Measurements from ENCODE around the gene UTP18.
"Not testable (repeated sequence)": the region's sequence is repeated elsewhere in the genome, so short reads cannot be mapped to it uniquely, and the experiment has no call there.

UTP18 gene

GRCh38 chr17:51325471-51325870 is 65.1 kb downstream of the UTP18 start:
- TF ChIP-seq PAX5 (IDR thresholded peaks at IDR 0.05; ENCODE audit: insufficient read depth, low read length, severe bottlenecking) (no peak), POLR2AphosphoS5 (IDR thresholded peaks at IDR 0.05; ENCODE audit: low read depth, low read length) (no peak), POLR2A (IDR thresholded peaks at IDR 0.05; ENCODE audit: low read depth, low read length) (no peak), TAF1 (IDR thresholded peaks at IDR 0.05; ENCODE audit: low read depth, low read length) (no peak), SPI1 (IDR thresholded peaks at IDR 0.05; ENCODE audit: low read depth, low read length) (no peak)
- FAIRE-seq (no peak), DNase-seq (ENCODE audit: insufficient read length, low spot score) (no peak)

- not testable (repeated sequence) for DNase-seq (ENCODE audit: insufficient read length, low spot score); FAIRE-seq
Observed at GRCh38 chr17:51330861-51331503, 70.6 kb downstream of the UTP18 start.

- TF ChIP-seq PAX5 (IDR thresholded peaks at IDR 0.05; ENCODE audit: insufficient read depth, low read length, severe bottlenecking) (no peak), POLR2A (IDR thresholded peaks at IDR 0.05; ENCODE audit: low read depth, low read length) (no peak), POLR2AphosphoS5 (IDR thresholded peaks at IDR 0.05; ENCODE audit: low read depth, low read length) (no peak), POU2F2 (IDR thresholded peaks at IDR 0.05; ENCODE audit: low read depth, low read length) (no peak), SPI1 (IDR thresholded peaks at IDR 0.05; ENCODE audit: low read depth, low read length) (no peak), TAF1 (IDR thresholded peaks at IDR 0.05; ENCODE audit: low read depth, low read length) (no peak)
- FAIRE-seq, result no peak
Observed at GRCh38 chr17:51335006-51335590, 74.8 kb downstream of the UTP18 start.

GRCh38 chr17:51335883-51336822 is 75.8 kb downstream of the UTP18 start:
- no peak for TF ChIP-seq SPI1 (IDR thresholded peaks at IDR 0.05; ENCODE audit: low read depth, low read length)
- no peak for TF ChIP-seq POU2F2 (IDR thresholded peaks at IDR 0.05; ENCODE audit: low read depth, low read length)
- TF ChIP-seq POLR2AphosphoS5 (IDR thresholded peaks at IDR 0.05; ENCODE audit: low read depth, low read length), result no peak
- no peak for TF ChIP-seq TAF1 (IDR thresholded peaks at IDR 0.05; ENCODE audit: low read depth, low read length)
- TF ChIP-seq PAX5 (IDR thresholded peaks at IDR 0.05; ENCODE audit: insufficient read depth, low read length, severe bottlenecking), result no peak
- no peak for TF ChIP-seq POLR2A (IDR thresholded peaks at IDR 0.05; ENCODE audit: low read depth, low read length)
- no peak for DNase-seq (ENCODE audit: insufficient read length, low spot score)
- no peak for FAIRE-seq

More at GRCh38 chr17:51335006-51335590, 74.8 kb downstream of the UTP18 start:
- DNase-seq (ENCODE audit: insufficient read length, low spot score), result no peak

- DNase-seq (ENCODE audit: insufficient read length, low spot score) (no peak), FAIRE-seq (no peak)
- TF ChIP-seq TAF1 (IDR thresholded peaks at IDR 0.05; ENCODE audit: low read depth, low read length) (no peak), POLR2A (IDR thresholded peaks at IDR 0.05; ENCODE audit: low read depth, low read length) (no peak), PAX5 (IDR thresholded peaks at IDR 0.05; ENCODE audit: insufficient read depth, low read length, severe bottlenecking) (no peak), POU2F2 (IDR thresholded peaks at IDR 0.05; ENCODE audit: low read depth, low read length) (no peak), POLR2AphosphoS5 (IDR thresholded peaks at IDR 0.05; ENCODE audit: low read depth, low read length) (no peak), SPI1 (IDR thresholded peaks at IDR 0.05; ENCODE audit: low read depth, low read length) (no peak)
Observed at GRCh38 chr17:51341457-51341856, 81.1 kb downstream of the UTP18 start.

GRCh38 chr17:51342257-51342656 is 81.9 kb downstream of the UTP18 start:
- DNase-seq (ENCODE audit: insufficient read length, low spot score) (no peak), FAIRE-seq (no peak)
- no peak for TF ChIP-seq POLR2AphosphoS5 (IDR thresholded peaks at IDR 0.05; ENCODE audit: low read depth, low read length)
- TF ChIP-seq POU2F2 (IDR thresholded peaks at IDR 0.05; ENCODE audit: low read depth, low read length), result no peak
- TF ChIP-seq POLR2A (IDR thresholded peaks at IDR 0.05; ENCODE audit: low read depth, low read length), result no peak
- no peak for TF ChIP-seq PAX5 (IDR thresholded peaks at IDR 0.05; ENCODE audit: insufficient read depth, low read length, severe bottlenecking)
- no peak for TF ChIP-seq SPI1 (IDR thresholded peaks at IDR 0.05; ENCODE audit: low read depth, low read length)
- TF ChIP-seq TAF1 (IDR thresholded peaks at IDR 0.05; ENCODE audit: low read depth, low read length), result no peak

GRCh38 chr17:51344532-51344931 is 84.2 kb downstream of the UTP18 start:
- DNase-seq (ENCODE audit: insufficient read length, low spot score) (no peak), FAIRE-seq (no peak)
- TF ChIP-seq POLR2A (IDR thresholded peaks at IDR 0.05; ENCODE audit: low read depth, low read length) (no peak), TAF1 (IDR thresholded peaks at IDR 0.05; ENCODE audit: low read depth, low read length) (no peak), PAX5 (IDR thresholded peaks at IDR 0.05; ENCODE audit: insufficient read depth, low read length, severe bottlenecking) (no peak), SPI1 (IDR thresholded peaks at IDR 0.05; ENCODE audit: low read depth, low read length) (no peak), POLR2AphosphoS5 (IDR thresholded peaks at IDR 0.05; ENCODE audit: low read depth, low read length) (no peak), POU2F2 (IDR thresholded peaks at IDR 0.05; ENCODE audit: low read depth, low read length) (no peak)

- DNase-seq (ENCODE audit: insufficient read length, low spot score) (no peak), FAIRE-seq (no peak)
- TF ChIP-seq POU2F2 (IDR thresholded peaks at IDR 0.05; ENCODE audit: low read depth, low read length) (no peak), PAX5 (IDR thresholded peaks at IDR 0.05; ENCODE audit: insufficient read depth, low read length, severe bottlenecking) (no peak), POLR2AphosphoS5 (IDR thresholded peaks at IDR 0.05; ENCODE audit: low read depth, low read length) (no peak), POLR2A (IDR thresholded peaks at IDR 0.05; ENCODE audit: low read depth, low read length) (no peak), SPI1 (IDR thresholded peaks at IDR 0.05; ENCODE audit: low read depth, low read length) (no peak)
Observed at GRCh38 chr17:51346218-51346982, 86.1 kb downstream of the UTP18 start.

Data from GM12891 (cell line).